Measurements from ENCODE around the gene DDX56.
"Not testable (repeated sequence)": the region's sequence is repeated elsewhere in the genome, so short reads cannot be mapped to it uniquely, and the experiment has no call there.

Gene DDX56

DNA sequence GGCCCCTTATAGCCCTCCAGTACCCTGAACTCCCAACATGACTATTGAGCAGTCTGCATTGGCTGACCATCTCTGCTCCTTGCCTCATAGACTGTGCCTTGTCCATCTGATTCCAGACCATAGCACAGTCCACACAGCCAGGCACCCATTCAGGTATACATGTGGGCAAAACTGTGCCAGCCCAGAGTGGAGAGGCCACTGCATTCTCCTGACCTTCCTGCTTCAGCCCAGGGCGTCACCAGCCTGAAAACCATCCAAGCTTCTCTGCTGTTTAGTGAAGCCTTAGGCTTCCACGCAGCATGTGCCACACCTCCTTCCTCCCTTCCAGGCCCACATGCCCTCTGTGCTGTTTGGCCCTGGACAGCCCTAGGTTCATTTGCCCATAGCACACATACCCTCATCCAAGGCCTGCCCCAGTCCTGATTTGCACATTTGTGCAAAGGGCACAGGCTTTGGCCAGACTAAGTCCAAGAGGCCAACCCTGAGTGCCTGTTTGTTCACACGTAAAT is 10.5 kb downstream of the DDX56 start:
- DNase-seq (ENCODE audit: low read depth in 2 of 2), result no peak

DNA sequence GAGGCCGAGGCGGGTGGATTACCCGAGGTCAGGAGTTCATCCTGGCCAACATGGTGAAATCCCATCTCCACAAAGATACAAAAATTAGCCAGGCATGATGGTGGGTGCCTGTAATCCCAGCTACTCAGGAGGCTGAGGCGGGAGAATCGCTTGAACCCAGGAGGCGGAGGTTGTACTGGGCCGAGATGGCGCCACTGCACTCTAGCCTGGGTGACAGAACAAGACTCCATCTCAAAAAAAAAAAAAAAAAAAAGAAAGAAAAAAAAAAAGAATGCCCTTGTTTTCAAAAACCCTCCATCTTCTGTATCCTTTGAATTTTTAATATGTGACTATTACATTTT is 11.1 kb downstream of the DDX56 start:
- DNase-seq (ENCODE audit: low read depth in 2 of 2), result not testable (repeated sequence)

DNA sequence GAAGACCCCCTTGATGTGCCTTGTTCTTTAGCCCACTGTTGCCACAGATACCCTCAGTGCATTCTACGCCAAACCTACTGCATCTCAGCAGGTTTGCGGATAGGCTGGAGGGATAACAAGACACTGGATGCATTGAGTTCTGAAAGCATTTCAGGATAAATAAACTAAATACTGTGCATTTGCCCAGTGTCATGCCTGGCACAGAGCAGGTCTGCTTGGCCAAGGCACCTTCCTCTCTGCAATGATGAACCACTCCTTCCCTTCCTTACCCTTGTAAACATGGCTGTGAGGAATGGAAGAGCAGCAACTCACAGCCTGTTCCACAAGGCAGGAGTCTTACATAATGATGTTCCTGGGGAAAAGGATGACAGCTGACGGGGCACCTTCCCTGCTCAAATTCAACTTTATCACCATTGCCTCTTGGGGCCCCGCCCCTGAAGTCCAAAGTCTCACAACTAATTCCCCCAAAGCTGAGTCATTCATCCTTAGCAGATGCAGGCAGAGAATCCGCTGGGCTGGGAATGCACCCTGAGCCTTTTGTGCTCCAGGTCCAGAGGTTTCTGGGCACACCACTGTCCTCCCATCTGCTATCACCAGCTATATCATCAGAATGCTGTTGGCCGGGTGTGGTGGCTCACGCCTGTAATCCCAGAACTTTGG is 11.6 kb downstream of the DDX56 start:
- no peak for DNase-seq (ENCODE audit: low read depth in 2 of 2)

DNA sequence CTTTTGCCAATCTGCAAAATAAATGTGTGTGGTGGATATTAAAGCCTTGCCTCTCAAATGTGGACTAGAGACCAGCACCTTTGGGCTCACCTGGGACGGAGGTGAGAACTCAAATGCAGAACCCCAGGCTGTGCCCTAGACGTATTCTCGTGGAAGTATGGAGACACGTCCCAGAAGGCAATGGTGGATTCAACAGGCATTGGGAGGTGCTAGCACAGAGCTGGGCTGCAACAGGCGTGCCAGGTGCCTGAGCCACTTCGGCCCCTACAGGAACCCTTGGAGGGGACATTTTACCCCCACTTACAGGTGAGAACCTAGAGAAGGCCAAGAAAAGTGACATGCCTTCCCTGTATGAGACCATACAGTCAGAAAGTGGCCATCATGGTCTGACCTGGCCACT is 12.2 kb downstream of the DDX56 start:
- no peak for DNase-seq (ENCODE audit: low read depth in 2 of 2)

DNA sequence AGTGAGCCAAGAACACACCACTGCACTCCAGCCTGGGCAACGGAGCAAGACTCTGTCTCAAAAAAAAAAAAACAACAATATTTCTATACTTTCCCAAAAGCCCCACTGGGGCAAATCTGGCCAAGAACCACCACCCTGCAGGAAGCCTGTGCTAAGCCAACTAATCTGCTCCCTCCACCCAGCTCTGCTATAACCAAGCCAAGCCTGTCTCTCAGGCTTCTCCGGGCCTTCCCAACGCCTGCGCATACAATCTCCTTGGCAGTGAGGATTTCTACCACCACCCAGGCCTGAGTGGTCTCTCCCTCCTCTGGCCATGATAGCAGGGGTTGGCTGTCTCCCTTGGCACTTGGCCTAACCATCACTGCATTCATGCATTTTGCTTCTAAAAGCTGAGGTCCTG is 14.2 kb downstream of the DDX56 start:
- no peak for DNase-seq (ENCODE audit: low read depth in 2 of 2)

DNA sequence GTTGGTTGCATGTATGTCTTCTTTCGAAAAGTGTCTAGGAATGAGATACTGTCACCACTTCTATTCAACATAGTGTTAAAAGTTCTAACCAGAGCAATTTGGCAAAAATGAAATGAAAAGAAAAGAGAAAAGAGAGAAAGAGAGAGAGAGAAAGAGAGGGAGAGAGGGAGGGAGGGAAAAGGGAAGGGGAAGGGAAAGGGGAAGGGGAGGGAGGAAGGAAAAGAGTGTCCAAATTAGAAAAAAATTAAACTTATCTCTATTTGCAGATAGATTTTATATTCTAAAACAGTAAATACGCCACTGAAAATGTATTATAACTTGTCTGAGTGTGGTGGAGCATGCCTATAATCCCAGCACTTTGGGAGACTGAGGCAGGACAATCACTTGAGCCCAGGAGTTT is 16.2 kb downstream of the DDX56 start:
- DNase-seq (ENCODE audit: low read depth in 2 of 2), result no peak

DNA sequence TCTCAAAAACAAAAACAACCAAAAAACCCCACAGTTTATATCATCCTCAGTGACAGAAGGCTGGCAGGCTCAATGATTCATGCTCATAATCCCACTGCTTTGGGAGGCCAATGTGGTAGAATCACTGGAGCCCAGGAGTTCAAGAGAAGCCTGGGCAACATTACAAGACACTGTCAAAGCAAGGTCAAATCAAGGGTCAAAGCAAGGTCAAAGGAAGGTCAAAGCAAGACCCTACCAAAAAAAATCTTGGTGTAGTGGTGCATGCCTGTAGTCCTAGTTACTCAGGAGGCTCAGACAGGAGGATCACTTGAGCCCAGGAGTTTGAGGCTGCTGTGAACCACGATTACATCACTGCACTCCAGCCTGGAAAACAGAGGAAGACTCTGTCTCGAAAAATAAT is 18.4 kb downstream of the DDX56 start:
- DNase-seq (ENCODE audit: low read depth in 2 of 2), result no peak

DNA sequence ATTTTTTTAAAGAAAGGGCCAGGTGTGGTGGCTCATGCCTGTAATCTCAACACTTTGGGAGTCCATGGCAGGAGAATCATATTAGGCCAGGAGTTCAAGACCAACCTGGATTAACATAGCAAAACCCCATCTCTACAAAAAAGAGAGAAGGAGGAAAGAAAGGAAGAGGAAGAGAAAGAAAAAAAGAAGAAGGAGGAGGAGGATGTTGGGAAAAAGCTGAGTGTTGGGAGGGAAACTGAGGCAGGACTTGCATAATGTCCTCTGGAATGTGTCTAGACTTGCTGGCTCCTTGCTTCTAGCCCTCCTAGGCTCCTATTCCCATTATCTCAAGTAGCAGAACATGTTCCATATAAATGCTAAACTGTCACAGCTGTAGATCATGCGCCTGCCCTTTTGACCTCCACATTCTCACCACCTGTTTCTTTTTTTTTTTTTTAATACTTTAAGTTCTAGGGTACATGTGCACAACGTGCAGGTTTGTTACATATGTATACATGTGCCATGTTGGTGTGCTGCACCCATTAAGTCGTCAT is 21.2 kb downstream of the DDX56 start:
- DNase-seq (ENCODE audit: low read depth in 2 of 2), result not testable (repeated sequence)

DNA sequence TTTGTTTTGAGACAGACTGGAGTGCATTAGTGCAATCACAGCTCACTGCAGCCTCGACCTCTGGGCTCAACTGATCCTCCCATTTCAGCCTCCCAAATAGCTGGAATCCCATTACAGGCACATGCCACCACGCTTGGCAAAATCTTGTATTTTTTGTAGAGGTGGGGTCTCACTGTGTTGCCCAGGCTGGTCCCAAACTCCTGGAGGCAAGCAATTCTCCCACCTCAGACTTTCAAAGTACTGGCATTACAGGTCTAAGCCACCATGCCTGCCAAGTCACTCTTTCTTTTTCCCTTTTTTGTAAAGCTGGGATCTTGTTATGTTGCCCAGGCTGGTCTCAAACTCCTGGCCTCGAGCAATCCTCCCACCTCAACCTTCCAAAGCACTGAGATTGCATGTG is 24.3 kb downstream of the DDX56 start:
- no peak for DNase-seq (ENCODE audit: low read depth in 2 of 2)

DNA sequence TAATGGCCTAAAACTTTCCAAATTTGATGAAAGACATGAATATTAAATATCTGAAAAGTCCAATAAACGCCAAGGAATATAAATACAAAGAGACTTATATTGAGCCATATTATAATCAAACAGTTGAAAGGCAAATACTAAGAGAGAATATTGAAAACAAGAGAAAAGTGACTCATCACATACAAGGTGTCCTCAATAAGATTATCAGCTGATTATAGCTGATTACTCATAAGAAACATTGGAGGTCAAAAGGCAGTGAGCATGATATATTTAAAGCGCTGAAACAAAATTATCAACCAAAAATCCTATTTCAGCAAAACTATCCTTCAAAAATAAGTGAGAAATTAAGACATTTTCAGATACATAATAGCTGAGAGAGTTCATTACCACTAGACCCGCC is 24.8 kb downstream of the DDX56 start:
- DNase-seq (ENCODE audit: low read depth in 2 of 2), result no peak

DNA sequence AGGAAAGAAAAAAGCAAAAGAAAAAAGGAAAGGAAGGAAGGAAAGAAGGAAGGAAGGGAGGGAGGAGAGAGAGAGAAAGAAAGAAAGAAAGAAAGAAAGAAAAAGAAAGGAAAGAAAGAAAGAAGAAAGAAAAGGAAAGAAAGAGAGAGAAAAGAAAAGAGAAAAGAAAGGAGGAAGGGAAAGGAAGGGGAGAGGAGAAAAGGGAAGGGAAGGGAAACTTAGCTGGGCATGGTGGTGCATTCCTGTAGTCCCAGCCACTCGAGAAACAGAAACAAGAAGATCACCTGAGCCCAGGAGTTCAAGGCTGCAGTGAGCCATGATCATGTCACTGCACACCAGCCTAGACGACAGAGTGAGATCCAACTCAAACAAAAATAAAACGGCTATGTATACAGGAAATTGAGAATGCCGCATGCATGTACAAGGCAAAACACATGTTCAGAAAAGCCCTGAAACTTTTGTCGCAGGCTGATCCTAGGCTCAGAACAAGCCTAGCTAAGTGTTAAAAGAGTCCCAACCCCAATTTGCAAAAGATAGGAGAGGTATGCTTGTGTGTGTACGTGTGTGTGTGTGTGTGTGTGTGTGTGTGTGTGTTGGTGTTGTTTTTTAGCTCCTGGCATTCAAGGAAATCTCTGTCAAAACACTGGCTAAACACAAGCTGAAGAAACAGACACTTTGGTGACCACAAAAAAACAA is 26.0 kb downstream of the DDX56 start:
- no peak for DNase-seq (ENCODE audit: low read depth in 2 of 2)

DNA sequence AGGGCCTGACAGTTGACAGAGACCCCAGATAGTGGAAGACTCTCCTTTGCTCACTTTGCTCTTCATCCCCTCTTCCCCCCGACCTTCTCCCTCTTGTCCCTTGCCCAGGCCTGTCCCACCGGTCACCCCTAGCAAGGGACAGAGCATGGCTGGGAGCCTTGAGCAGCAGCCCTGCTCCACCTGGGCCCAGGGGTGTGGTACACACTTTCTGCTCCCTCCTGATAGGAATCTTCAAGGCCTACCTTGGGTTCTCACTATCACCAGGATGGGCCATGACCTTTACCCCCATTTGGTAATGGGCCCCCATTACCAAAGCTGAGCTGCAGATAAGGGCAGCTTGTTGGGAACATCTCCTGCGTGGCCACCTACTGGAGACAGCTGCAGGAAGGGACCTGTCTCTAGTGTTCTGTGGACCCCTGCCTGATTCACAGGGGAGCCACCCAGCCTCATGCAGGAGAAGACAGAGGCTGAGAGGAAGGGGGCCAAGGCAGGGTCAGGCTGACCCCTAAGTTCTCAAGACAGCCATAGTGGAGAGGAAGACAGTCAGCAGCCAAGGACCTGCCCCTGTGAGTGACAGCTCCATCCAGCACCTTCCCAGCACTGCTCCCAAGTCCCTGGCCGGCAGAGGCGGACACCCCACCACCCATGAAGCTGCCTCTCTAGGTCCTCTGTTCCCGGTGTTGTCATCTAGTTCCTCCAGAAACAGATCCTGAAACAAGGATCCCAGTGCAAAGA is 31.7 kb downstream of the DDX56 start:
- no peak for DNase-seq (ENCODE audit: low read depth in 2 of 2)

DNA sequence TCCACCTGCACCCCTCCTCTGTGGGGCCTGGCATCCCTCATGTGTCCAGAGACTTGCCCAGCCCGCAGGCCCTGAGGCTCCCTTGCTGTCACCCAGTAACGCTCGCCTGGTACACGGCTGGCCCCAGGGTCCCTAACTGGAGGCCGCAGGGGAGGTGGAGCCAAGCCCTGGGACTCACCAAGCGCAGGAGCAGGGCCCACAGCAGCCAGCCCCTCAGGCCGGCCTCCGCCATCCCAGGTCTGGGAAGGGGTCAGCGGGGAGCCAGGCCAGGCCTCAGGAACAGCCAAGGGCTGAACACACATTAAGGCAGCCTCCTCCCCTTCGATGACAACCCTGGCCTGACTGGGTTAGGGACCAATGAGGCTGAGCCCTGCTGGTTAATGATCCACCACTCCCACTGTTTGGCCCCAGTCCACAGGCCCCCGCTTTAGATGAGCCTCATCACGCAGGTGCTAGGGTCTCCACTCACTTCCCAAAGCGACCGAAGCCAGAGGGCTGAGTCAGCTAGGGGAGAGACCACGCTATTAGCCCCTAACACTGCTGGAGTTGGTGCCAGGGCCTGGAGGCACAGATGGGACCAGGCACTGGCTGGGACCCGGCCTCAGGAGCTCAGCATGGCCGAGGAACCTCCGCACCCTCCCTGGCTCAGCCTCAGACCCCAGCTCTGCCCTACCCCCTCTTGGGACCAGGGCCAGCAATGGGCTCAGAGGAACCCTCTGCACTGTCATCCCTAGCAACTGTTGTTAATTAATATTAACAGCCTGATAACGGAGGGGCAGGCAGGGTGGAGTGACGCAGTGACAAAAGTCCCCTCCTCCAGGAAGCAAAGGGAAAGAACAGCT is 32.5 kb downstream of the DDX56 start, which contains the start of gene NPC1L1:
Gene NPC1L1, minus strand, starts transcription at position 303 of the 842 bp plus-strand sequence. Its CDS starts 71 bp downstream, at position 232.
- DNase-seq (ENCODE audit: low read depth in 2 of 2), result no peak

DNA sequence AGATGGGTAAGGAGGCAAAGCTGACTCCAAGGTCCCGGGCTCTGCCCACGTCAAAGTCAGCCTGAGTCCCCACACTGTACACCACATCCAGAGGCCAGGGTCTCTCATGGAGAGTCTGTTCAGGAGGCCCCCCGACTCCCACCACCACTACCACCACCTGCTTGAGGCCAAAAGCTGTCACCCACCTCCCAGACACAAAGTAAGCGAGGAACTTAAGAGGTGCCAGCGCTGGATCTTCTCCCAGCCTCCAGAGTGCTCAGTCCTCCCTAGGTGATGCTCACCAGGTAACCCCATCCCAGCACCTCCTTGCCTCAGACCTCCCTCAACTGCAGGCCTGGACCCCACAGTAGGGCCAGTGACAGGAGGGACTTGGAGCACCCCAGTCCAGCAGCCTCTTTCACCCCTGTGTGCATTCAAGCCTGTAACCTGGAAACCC is 33.1 kb downstream of the DDX56 start:
- no peak for DNase-seq (ENCODE audit: low read depth in 2 of 2)

DNA sequence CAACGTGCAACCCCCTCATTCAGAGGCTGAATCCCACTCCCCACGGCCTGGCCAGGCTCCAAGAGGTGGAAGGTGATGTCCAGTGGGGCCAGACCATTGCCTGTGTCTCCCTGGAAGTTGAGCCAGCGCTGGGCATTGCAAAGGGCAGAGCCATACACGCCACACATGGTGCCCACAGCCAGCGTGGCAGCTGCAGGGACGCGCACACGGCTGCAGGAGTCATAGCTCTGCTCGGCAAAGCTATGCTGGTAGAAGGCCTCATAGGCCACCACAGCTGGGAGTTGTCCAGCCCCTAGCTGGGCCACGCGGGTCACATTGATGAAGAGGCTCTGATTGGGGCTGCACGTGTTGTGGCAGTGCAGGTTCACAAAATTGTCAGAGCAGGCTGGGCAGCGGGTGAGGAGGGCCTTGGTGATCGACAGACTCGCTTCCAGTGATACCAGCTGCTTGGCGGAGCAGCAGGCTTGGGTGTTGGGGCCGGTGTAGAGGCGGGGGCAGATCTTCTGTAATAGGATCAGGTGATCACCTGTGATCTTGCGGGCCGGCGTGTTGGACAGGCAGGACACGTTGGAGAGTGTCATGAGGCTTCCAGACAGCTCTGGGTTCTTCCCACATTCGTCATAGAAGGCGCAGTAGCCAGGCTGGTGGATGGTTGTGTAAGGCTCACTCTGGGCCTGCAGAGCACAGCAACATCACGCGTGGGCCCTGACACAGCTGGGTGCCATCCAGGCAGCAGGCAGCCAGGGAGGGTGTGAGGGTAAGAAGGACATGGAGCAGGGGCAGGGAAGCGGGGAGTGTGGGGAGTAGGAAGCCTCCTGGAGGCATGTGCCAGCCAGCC is 33.8 kb downstream of the DDX56 start:
- no peak for DNase-seq (ENCODE audit: low read depth in 2 of 2)

DNA sequence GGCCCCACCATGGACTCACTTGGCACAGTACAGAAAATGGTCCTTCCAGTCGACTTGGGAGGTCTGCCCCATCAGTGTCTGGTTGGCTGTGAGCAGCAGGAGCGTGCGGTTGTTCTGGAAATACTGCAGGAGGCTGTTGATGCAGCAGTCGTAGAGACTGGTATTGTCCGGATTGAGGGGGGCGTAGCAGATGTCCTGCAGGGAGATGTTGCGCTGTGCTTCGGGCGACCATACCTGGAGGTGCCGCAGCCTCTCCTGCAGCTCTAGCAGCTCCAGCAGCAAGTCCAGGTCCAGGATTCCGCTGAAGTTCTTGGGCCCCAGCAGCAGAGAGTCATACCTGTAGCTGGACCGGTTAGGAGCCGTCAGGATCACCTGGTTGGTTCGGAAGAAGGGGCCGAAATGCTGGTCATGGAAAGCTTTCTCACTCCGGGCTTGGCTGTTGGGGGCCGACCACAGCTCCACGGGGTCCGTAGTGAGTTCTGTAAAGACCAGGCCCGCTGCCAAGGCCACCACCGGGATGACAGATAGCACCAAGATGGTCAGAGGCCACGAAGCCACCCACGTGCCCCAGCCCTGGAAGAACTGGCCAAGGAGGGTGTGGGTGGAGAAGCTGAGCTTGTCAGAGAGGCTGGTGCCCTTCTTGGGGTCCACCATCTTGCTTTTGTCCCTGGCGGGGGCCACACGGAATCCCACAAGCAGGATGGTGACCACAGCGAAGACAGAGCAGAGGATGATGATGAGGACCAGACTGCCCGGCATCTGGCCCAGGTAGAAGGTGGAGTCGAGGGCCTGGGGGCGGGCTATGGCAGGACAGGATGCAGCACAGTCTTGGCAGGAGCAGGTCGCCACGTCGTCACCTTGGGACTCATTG is 34.7 kb downstream of the DDX56 start:
- DNase-seq (ENCODE audit: low read depth in 2 of 2), result no peak

DNA sequence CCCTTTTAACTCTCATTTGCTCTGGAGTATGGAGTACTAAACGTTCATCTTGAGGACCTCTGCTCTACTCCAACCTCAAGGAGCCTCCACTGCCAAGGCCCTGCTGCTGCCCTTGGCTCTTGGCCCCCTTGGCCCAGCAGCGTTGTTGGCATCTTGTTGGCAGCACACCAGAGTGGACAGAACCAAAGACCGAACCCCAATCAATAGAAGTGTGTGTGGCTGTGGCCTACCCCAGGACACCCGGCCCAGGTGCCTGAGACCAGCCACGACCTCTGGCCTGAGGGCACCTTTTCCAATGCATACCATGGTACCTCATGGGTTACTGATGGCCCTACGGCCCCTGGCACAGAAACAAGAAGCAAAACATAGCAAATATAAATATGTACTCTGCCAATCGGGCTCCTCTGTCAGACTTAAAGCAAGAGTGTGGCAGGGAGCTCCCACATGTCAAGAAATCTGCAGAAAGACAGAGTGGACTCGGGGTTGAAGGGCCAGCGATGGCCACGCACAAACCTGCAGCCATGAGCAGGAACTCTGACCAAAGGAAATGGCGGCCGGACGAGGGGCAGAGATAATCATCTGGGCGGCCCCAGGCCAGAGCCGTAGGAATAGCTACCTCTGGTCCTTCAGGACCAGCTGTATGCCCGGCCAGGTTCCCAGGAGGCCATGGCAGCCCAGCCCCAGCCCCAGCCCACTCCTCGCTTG is 35.5 kb downstream of the DDX56 start:
- no peak for DNase-seq (ENCODE audit: low read depth in 2 of 2)

DNA sequence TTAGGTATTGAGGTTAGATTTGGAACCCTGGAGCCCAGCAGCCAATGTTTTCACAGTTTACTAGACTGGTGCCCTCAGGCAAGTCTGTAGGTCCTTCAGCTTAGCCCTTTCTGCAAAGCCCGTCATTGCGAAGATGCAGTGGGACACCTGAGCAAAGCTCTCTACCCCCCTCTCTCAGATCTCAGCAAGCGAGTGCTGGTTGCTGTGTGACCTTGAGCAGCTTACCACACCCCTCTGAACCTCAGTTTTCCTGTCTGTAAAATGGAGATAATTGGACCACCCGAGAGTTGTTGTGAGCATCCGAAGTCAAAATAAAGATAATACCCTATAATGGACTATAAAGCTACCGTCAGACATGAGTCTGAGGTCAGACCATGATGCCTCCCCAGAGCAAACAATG is 36.3 kb downstream of the DDX56 start:
- DNase-seq (ENCODE audit: low read depth in 2 of 2), result no peak

DNA sequence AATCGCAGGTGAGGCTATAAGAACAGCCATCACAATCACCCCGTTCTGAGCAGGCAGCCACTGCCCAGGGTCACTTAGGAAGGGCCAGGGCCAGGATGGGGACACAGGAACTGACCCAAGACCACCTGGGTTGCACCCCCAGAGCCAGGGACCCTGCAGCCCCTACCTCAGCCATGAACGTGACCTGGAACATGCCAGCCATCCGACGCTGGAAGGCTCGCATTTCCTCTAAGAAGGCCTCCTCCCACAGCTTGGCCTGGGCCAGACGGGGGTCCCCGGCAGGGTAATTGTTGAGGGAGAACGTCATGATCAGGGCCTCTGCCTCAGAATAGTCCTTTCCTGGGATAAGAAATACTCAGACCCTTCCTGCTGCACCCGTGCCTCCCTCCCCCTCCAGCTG is 37.6 kb downstream of the DDX56 start:
- no peak for DNase-seq (ENCODE audit: low read depth in 2 of 2)
